Mucosa of stomach (tissue), 1 donor: ENCODE results near the gene RAB1A.

ENCODE experiments used
- H3K27me3 ChIP-seq: one replicate; pipeline ENCODE4 v1.7.0; 2013; ENCODE audit warnings: mild to moderate bottlenecking, low read length; ENCODE audit not compliant: control insufficient read depth, insufficient read depth
- H3K36me3 ChIP-seq: one replicate; pipeline ENCODE4 v1.7.0; 2013; ENCODE audit warnings: low read length; ENCODE audit not compliant: control insufficient read depth, insufficient read depth
- H3K4me1 ChIP-seq: one replicate; pipeline ENCODE4 v1.7.0; 2013; ENCODE audit warnings: mild to moderate bottlenecking, low read length; ENCODE audit not compliant: control insufficient read depth, insufficient read depth
- H3K4me3 ChIP-seq: one replicate; pipeline ENCODE4 v1.7.0; 2013; ENCODE audit warnings: low read length
- H3K9ac ChIP-seq: one replicate; pipeline ENCODE4 v1.7.0; 2013; ENCODE audit warnings: mild to moderate bottlenecking, low read length, moderate library complexity
- H3K9me3 ChIP-seq: one replicate; pipeline ENCODE4 v1.7.0; 2013; ENCODE audit warnings: mild to moderate bottlenecking, low read length, moderate library complexity; ENCODE audit not compliant: control insufficient read depth
- donor health status: Pancreatic carcinoma.

The RAB1A gene

DNA sequence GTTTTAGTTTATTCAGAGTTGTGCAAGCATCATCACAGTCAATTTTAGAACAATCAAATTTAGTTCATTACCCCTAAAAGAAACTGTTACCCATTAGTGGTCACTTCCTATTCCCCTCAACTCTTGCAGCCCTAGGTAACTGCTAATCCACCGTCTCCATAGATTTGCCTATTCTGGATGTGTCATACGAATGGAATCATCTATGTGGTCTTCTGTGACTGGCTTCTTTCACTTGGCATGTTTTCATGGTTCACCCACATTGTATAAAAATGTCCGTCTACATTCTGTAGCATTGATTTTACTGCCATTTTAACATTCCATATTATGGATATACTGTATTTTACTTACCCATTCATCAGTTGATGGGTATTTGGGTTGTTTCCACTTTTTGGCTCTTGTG lies 79.0 kb downstream of the RAB1A start:
- Histone ChIP-seq H3K9me3 (no peaks in the 10 kb centered on the region), H3K9ac (no peak overlapping the region), H3K4me1 (peaks cover 4% of the 10 kb centered on the region), H3K27me3 (no peaks in the 10 kb centered on the region), H3K36me3 (no peaks in the 10 kb centered on the region), H3K4me3 (no peak overlapping the region)

DNA sequence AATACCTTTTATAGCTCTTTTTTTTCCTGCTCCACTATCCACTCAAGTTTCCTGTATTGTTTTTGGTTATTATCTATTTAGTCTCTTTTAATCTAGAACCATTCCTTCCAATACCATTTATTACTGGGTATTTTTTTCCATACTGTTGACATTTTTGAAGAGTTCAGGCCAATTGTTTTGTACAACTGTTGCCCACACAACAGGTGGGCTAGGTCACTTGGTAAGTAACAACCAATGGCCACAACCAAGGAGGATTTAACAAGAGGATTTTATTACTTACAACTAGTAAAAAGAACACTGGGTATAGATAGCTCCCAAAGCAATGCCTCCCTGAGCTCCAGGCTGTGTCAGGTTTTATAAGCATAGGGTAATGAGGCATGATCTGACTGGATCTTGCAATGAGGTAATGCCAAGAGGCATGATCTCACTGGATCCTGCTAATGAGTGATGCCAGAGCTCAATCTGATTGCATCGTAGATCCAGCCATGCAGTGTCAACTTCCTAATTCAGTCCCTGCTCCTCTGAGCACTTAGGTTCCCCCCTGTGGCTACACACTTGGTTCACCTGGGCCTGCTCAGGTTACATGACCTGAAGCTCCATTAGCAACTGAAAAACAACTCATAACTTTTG lies 80.8 kb downstream of the RAB1A start:
- H3K9me3 ChIP-seq, result peaks cover 4% of the 10 kb centered on the region
- no peaks in the 10 kb centered on the region for H3K4me1 ChIP-seq
- no peaks in the 10 kb centered on the region for H3K27me3 ChIP-seq
- no peaks in the 10 kb centered on the region for H3K36me3 ChIP-seq
- no peak overlapping the region for H3K9ac ChIP-seq
- H3K4me3 ChIP-seq, result no peak overlapping the region

DNA sequence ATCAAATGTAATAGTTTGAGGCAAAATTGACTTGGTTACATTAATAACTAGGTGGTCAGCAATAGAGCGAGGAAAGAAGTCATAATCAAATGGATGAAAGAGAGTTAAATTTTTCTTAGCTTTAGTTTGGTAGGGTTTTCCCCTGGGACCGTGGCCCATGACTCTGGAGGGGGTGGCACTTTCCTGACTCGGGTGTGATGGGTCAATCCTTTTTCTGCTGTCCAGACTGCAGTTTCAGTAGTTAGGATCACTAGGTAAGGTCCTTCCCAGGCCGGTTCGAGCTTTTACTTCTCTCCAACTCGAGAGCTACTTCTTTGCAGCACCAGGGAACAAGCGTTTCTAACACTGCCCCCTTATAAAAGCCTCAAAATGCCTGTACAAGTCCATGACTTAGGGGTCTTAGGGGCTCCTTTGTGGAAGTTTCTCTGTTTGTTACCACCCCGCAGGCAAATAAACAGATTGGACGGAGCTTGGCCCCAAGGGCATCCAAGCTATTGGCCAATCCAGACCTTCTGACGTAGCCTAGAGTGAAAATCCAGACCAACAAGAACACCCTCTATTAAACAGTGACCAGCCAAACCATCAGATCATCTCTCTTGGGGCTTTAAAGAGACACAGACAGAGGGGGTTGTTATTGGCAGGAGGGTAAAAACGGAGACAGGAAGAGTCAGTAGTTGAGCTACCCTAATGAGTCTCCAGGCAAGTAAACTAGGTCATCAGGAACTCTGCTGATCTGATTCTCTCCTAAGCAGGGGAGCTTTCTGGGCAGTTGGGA lies 83.1 kb downstream of the RAB1A start:
- no peaks in the 10 kb centered on the region for H3K36me3 ChIP-seq
- peaks cover 4% of the 10 kb centered on the region for H3K9me3 ChIP-seq
- no peak overlapping the region for H3K9ac ChIP-seq
- H3K27me3 ChIP-seq, result no peaks in the 10 kb centered on the region
- H3K4me1 ChIP-seq, result no peaks in the 10 kb centered on the region
- H3K4me3 ChIP-seq, result no peak overlapping the region

- no peak overlapping the region for H3K9ac ChIP-seq
- H3K4me1 ChIP-seq, result no peaks in the 10 kb centered on the region
- peaks cover 4% of the 10 kb centered on the region for H3K9me3 ChIP-seq
- H3K27me3 ChIP-seq, result no peaks in the 10 kb centered on the region
- no peaks in the 10 kb centered on the region for H3K36me3 ChIP-seq
- H3K4me3 ChIP-seq, result no peak overlapping the region
Observed at GRCh38 chr2:65045651-65046050, 84.3 kb downstream of the RAB1A start.

DNA sequence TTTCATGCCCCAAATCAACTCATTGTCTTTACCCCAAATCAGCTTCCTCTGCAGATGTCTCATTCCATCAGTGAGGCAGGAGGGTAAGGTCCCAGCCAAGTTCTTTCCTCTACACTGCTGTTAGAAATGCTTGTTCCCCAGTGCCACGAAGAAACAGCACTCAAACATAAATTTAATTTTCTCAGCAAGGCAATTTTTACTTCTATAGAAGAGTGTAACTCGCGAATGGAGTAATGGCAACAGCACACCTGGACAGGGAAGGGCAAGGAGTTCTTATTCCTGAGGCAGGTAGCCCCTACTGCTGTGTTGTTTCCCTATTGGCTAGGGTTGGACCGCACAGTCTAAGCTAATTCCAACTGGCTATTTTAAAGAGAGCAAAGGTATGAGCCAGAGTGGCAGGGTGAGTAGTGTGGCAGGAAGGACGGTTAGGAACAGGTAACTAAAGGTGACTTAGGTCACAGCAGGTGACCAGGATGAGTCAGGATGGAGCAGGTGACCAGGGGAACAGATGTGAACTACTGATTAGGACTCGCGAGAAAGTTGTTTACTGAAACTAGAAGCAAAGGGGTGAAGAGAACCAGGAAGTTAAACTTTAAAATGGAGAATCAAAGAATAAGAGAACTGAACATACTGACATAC lies 85.7 kb downstream of the RAB1A start:
- no peaks in the 10 kb centered on the region for H3K27me3 ChIP-seq
- no peak overlapping the region for H3K9ac ChIP-seq
- peaks cover 4% of the 10 kb centered on the region for H3K9me3 ChIP-seq
- H3K36me3 ChIP-seq, result no peaks in the 10 kb centered on the region
- no peak overlapping the region for H3K4me3 ChIP-seq
- H3K4me1 ChIP-seq, result no peaks in the 10 kb centered on the region

DNA sequence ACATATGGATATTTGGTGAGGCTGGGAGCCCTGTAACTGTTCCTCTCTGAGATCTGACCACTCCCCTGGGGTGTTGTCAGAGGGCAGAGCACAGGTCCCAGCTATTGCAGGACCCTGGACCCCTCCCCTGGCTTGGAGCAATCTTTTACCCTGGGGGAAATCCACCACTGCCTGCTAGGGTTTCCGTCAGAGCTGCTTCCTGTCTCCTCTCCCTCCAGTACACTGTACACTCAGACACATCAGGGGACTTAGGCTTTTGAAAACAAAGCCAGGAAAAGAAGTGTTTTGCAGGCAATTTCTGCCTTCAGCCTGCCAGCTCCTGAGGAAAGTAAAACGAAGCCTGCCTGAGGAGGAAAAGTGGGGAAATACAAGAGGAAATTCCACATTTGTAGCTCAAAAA lies 86.9 kb downstream of the RAB1A start:
- H3K4me3 ChIP-seq, result no peak overlapping the region
- H3K27me3 ChIP-seq, result no peaks in the 10 kb centered on the region
- no peaks in the 10 kb centered on the region for H3K4me1 ChIP-seq
- peaks cover 4% of the 10 kb centered on the region for H3K9me3 ChIP-seq
- H3K36me3 ChIP-seq, result no peaks in the 10 kb centered on the region
- H3K9ac ChIP-seq, result no peak overlapping the region

DNA sequence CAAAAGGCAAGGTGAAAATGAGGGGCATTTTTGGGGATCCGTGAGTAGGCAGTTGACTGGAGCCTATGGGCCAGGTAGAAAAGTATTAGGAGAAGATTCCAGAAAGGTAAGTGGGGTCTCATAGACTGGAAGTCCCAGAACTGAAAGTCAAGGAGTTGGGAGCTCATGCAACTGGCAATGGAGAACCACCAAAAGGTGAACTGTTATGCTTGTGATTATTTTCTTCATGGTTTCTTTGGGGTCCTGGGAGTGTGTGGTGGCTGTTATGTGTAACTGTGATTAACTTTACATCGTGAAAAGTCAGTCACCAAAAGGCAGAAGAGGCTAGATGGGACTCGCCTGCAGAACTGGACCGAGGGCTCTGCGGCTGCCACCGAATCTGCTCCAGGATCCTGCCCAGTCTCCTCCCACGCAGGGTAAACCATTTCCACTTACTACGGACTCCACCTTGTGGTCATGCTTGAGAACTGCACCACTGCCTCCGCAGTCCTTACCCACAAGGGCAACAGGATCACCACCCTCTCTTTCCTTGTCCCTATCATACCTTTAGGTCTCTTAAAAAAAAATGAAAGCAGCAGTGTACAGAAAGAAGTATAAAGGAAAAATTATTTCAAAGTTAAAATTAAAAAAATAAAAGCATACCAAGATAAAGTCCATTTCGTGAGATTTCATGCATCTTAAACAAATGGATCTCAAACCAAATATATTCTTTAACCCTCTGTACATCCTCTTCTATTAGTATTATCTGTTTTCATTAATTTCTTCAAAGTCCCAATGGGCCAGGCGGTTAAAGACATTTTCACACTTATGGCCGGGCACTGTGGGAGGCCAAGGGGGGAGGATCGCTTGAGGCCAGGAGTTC lies 89.3 kb downstream of the RAB1A start:
- peaks cover 4% of the 10 kb centered on the region for H3K9me3 ChIP-seq
- no peak overlapping the region for H3K4me3 ChIP-seq
- H3K36me3 ChIP-seq, result no peaks in the 10 kb centered on the region
- H3K9ac ChIP-seq, result no peak overlapping the region
- H3K4me1 ChIP-seq, result no peaks in the 10 kb centered on the region
- no peaks in the 10 kb centered on the region for H3K27me3 ChIP-seq

DNA sequence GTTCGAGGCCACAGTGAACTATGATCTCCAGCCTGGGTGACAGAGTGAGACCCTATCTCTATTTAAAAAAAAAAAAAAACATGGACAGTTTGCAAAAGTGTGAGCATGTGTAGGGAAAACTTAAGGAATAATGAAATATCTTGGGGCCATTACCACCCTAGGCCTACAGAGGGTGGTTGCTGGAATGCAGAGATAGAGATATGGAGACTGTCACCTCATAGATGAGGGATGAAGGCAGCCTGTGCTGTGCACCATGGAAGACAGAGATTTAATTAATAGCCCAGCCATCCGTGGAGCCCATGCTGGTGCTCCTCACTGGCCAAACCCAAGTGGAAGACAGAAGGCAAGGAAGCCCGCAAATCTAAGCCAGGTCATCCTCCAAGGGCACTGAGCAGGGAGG lies 90.3 kb downstream of the RAB1A start:
- Histone ChIP-seq H3K36me3 (no peaks in the 10 kb centered on the region), H3K27me3 (no peaks in the 10 kb centered on the region), H3K4me1 (no peaks in the 10 kb centered on the region), H3K9ac (no peak overlapping the region), H3K4me3 (no peak overlapping the region), H3K9me3 (peaks cover 4% of the 10 kb centered on the region)

- Histone ChIP-seq H3K9me3 (no peaks in the 10 kb centered on the region), H3K4me1 (peaks cover 4% of the 10 kb centered on the region), H3K27me3 (no peaks in the 10 kb centered on the region), H3K4me3 (no peak overlapping the region), H3K36me3 (no peaks in the 10 kb centered on the region), H3K9ac (no peak overlapping the region)
Observed at GRCh38 chr2:65037178-65037577, 92.7 kb downstream of the RAB1A start.
